Esophagus squamous epithelium (tissue), 4 donors: Measurements from ENCODE around the gene ARID3A.

Source experiments
- CTCF ChIP-seq, 6 experiments: fragments of 450-650 bp in 4 of 6; fragments of 200-600 bp in 2 of 6; sonication (generic) in 2 of 6; IDR thresholded peaks; one replicate each; pipeline ENCODE4 v1.5.1; 2016 to 2019; ENCODE audit warnings: antibody characterized with exemption in 6 of 6, mild to moderate bottlenecking in 4 of 6, moderate library complexity in 4 of 6
- POLR2A ChIP-seq, 4 donors: fragments of 450-650 bp; IDR thresholded peaks; one replicate each; pipeline ENCODE4 v1.6.1; 2017; ENCODE audit warnings: antibody characterized with exemption in 4 of 4, mild to moderate bottlenecking in 4 of 4, moderate library complexity in 3 of 4

- TF ChIP-seq CTCF (IDR thresholded peaks at IDR 0.05) (no peak), POLR2A (IDR thresholded peaks at IDR 0.05) (no peak)
These were observed 19.4 kb upstream of the ARID3A start for GRCh38 chr19:906480-906879.
